Mucosa of descending colon (tissue), 3 donors: ENCODE measurements around the gene PCDHGA11. TPM values are rescaled to one million over a fixed set of nuclear protein-coding genes. Genes with fewer than 3 reads are reported as not detected.

Source experiments
- ATAC-seq: fragments of 200-7000 bp; cut with Tn5 transposase; one replicate; pipeline ENCODE4 v1.9.1; 2020; ENCODE audit warnings: mild to moderate bottlenecking, moderate library complexity
- DNase-seq, 3 donors: peaks; one replicate each; pipeline ENCODE4 v3.0.0-alpha.2; 2020
- H3K36me3 ChIP-seq: fragments of 200-600 bp; one replicate; pipeline ENCODE4 v1.8.0; 2021; ENCODE audit warnings: low read depth, mild to moderate bottlenecking
- H3K4me1 ChIP-seq: fragments of 200-600 bp; one replicate; pipeline ENCODE4 v1.8.0; 2021; ENCODE audit warnings: low read depth, mild to moderate bottlenecking
- H3K4me3 ChIP-seq: fragments of 200-600 bp; one replicate; pipeline ENCODE4 v1.8.0; 2021; ENCODE audit warnings: mild to moderate bottlenecking
- H3K9me3 ChIP-seq: fragments of 200-600 bp; one replicate; pipeline ENCODE4 v1.8.0; 2021; ENCODE audit warnings: mild to moderate bottlenecking
- CTCF ChIP-seq: fragments of 200-600 bp; IDR thresholded peaks from one replicate; pipeline ENCODE4 v1.8.0; 2022; ENCODE audit warnings: antibody characterized with exemption, mild to moderate bottlenecking
- intact Hi-C, 2 donors: fragments of 100-400 bp; cut with DNase I in 1 of 2; cut with micrococcal nuclease in 1 of 2; formaldehyde crosslinking; loops; one replicate each; pipeline versions ENCODE4 v1.11.0 to v1.11.1; 2022; cut with DNase I, micrococcal nuclease
- total RNA-seq, 3 donors: library from RNA; stranded (reverse); fragmentation: NEBNext Ultra II Directional in 2 of 3; extraction: Animal tissue kit (Norgen Biotek cat#: 25700) in 2 of 3; gene quantifications; one replicate each; pipeline versions ENCODE4 v1.2.1 to v1.2.4, GENCODE V29; 2021 to 2023
- donor health status: DM: no; HTN: no; CAD: no; lungs with moderate emphysema.
- donor health status: DM: no; HTN: no; CAD: no.
- donor health status: DM: no; HTN: yes; CAD: no.

The PCDHGA11 gene
- total RNA-seq, 3 donors from 2014 or later, result 1.8 to 5.6 (median 2.6) TPM

- intact Hi-C loops, result no loop called here
- no peak overlapping the region for H3K4me3 ChIP-seq
- no peak for ATAC-seq
- peaks cover 72% of the 10 kb centered on the region for H3K9me3 ChIP-seq
- DNase-seq, result no peak
- H3K36me3 ChIP-seq, result no peaks in the 10 kb centered on the region
- H3K4me1 ChIP-seq, result no peaks in the 10 kb centered on the region
- no peak for TF ChIP-seq CTCF
Measured at GRCh38 chr5:141439411-141440141, 18.7 kb downstream of the PCDHGA11 start.

GRCh38 chr5:141440341-141440740, 19.5 kb downstream of the PCDHGA11 start:
- no peak for ATAC-seq
- no peak for TF ChIP-seq CTCF
- no peak for DNase-seq
- no peak overlapping the region for H3K4me3 ChIP-seq
- H3K36me3 ChIP-seq, result no peaks in the 10 kb centered on the region
- H3K9me3 ChIP-seq, result peaks cover 74% of the 10 kb centered on the region
- H3K4me1 ChIP-seq, result no peaks in the 10 kb centered on the region
- intact Hi-C loops, result no loop called here

GRCh38 chr5:141441571-141442170, 20.8 kb downstream of the PCDHGA11 start:
- no peak for DNase-seq
- ATAC-seq, result no peak

DNA sequence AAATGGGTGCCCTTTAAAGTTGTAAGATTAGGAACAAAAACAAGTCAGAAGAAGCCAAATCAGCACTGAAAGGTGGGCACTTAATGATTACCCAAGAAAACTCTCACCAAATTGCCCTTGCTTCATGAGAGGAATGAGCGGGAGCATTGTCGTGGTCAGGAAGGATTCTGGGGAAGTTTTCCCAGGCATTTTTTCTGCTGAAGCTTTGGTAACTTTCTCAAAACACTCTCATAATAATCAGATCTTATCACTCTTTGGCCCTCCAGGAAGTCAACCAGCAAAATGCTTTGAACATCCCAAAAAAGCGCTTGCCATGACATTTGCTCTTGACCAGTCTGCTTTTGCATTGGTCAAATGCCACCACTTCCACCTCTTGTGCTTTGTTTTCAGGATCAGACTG, 44.5 kb downstream of the PCDHGA11 start:
- no peak overlapping the region for H3K4me3 ChIP-seq
- H3K36me3 ChIP-seq, result no peaks in the 10 kb centered on the region
- DNase-seq (no peak), ATAC-seq (no peak)
- no peak for TF ChIP-seq CTCF
- intact Hi-C loops, result no loop called here
- H3K4me1 ChIP-seq, result no peaks in the 10 kb centered on the region
- no peaks in the 10 kb centered on the region for H3K9me3 ChIP-seq

More at GRCh38 chr5:141441571-141442170, 20.8 kb downstream of the PCDHGA11 start:
- no peak for TF ChIP-seq CTCF
- Histone ChIP-seq H3K4me3 (no peak overlapping the region), H3K36me3 (no peaks in the 10 kb centered on the region), H3K9me3 (peaks cover 66% of the 10 kb centered on the region), H3K4me1 (no peaks in the 10 kb centered on the region)
- intact Hi-C loops, result no loop called here

Other genes starting within 250 kb of the PCDHGA11 start
- 1 to 10 TPM in 1 of 3 donors, under 1 TPM in 1, not detected in 1; 0.55 to 2.5 TPM for gene PCDHB7, start 248.4 kb upstream of the PCDHGA11 start, total RNA-seq
- 1 to 10 TPM in 1 of 3 donors, under 1 TPM in 2; 0.12 to 2.1 (median 0.72) TPM for gene PCDHB8, start 243.3 kb upstream of the PCDHGA11 start, total RNA-seq
- 1 to 10 TPM in 1 of 3 donors, under 1 TPM in 2; 0.49 to 3.4 (median 0.89) TPM for gene PCDHB16, start 238.7 kb upstream of the PCDHGA11 start, total RNA-seq
- gene PCDHB9, start 233.9 kb upstream of the PCDHGA11 start, total RNA-seq, result 1 to 10 TPM in 1 of 3 donors, under 1 TPM in 2; 0.26 to 2.4 (median 0.70) TPM
- gene PCDHB10, start 228.7 kb upstream of the PCDHGA11 start, total RNA-seq, result 1 to 10 TPM in 1 of 3 donors, under 1 TPM in 2; 0.35 to 4.9 (median 0.60) TPM
- gene PCDHB11, start 221.4 kb upstream of the PCDHGA11 start, total RNA-seq, result 1 to 10 TPM in 2 of 3 donors, under 1 TPM in 1; 0.55 to 5.8 (median 1.3) TPM
- gene PCDHB12, start 212.3 kb upstream of the PCDHGA11 start, total RNA-seq, result 1 to 10 TPM in 1 of 3 donors, under 1 TPM in 2; 0.52 to 3.9 (median 0.67) TPM
- gene PCDHB13, start 207.1 kb upstream of the PCDHGA11 start, total RNA-seq, result 1 to 10 TPM; 1.2 to 4.3 (median 1.9) TPM
- 1 to 10 TPM in 2 of 3 donors, under 1 TPM in 1; 0.98 to 6.1 (median 2.0) TPM for gene PCDHB14, start 197.7 kb upstream of the PCDHGA11 start, total RNA-seq
- 1 to 10 TPM in 2 of 3 donors, under 1 TPM in 1; 0.69 to 4.3 (median 1.2) TPM for gene PCDHB15, start 175.7 kb upstream of the PCDHGA11 start, total RNA-seq
- 1 to 10 TPM; 1.2 to 1.7 (median 1.5) TPM for gene SLC25A2, start 117.0 kb upstream of the PCDHGA11 start, total RNA-seq
- 10 to 100 TPM; 52.6 to 70.4 (median 56.9) TPM for gene TAF7, start 100.3 kb upstream of the PCDHGA11 start, total RNA-seq
- 1 to 10 TPM in 1 of 3 donors, under 1 TPM in 2; 0.35 to 1.6 (median 0.43) TPM for gene PCDHGA1, start 90.5 kb upstream of the PCDHGA11 start, total RNA-seq
- gene PCDHGA2, start 82.3 kb upstream of the PCDHGA11 start, total RNA-seq, result 1 to 10 TPM in 1 of 3 donors, under 1 TPM in 2; 0.41 to 3.8 (median 0.51) TPM
- 1 to 10 TPM in 1 of 3 donors, under 1 TPM in 2; 0.24 to 2.2 (median 0.43) TPM for gene PCDHGA3, start 77.2 kb upstream of the PCDHGA11 start, total RNA-seq
- 1 to 10 TPM; 1.0 to 4.1 (median 1.2) TPM for gene PCDHGB1, start 71.0 kb upstream of the PCDHGA11 start, total RNA-seq
- 1 to 10 TPM in 2 of 3 donors, under 1 TPM in 1; 0.90 to 4.6 (median 1.2) TPM for gene PCDHGA4, start 66.0 kb upstream of the PCDHGA11 start, total RNA-seq
- 1 to 10 TPM; 1.5 to 5.7 (median 2.8) TPM for gene PCDHGB2, start 61.1 kb upstream of the PCDHGA11 start, total RNA-seq
- 1 to 10 TPM; 1.2 to 4.2 (median 1.2) TPM for gene PCDHGA5, start 56.9 kb upstream of the PCDHGA11 start, total RNA-seq
- 1 to 10 TPM; 2.0 to 6.3 (median 2.0) TPM for gene PCDHGB3, start 50.8 kb upstream of the PCDHGA11 start, total RNA-seq
- 1 to 10 TPM; 1.6 to 6.7 (median 1.9) TPM for gene PCDHGA6, start 47.2 kb upstream of the PCDHGA11 start, total RNA-seq
- gene PCDHGA7, start 38.3 kb upstream of the PCDHGA11 start, total RNA-seq, result 1 to 10 TPM; 1.0 to 5.6 (median 1.7) TPM
- 1 to 10 TPM in 2 of 3 donors, under 1 TPM in 1; 0.65 to 5.3 (median 1.2) TPM for gene PCDHGB4, start 33.4 kb upstream of the PCDHGA11 start, total RNA-seq
- 1 to 10 TPM in 1 of 3 donors, under 1 TPM in 2; 0.78 to 3.8 (median 0.87) TPM for gene PCDHGA8, start 28.4 kb upstream of the PCDHGA11 start, total RNA-seq
- 1 to 10 TPM; 3.1 to 9.8 (median 5.6) TPM for gene PCDHGB5, start 23.1 kb upstream of the PCDHGA11 start, total RNA-seq
- 1 to 10 TPM; 2.6 to 6.7 (median 3.2) TPM for gene PCDHGA9, start 18.3 kb upstream of the PCDHGA11 start, total RNA-seq
- gene PCDHGB6, start 13.0 kb upstream of the PCDHGA11 start, total RNA-seq, result 1 to 10 TPM; 2.3 to 8.5 (median 2.8) TPM
- gene PCDHGA10, start 8.1 kb upstream of the PCDHGA11 start, total RNA-seq, result 1 to 10 TPM; 3.5 to 6.1 (median 4.7) TPM
- 10 to 100 TPM in 1 of 3 donors, 1 to 10 TPM in 2; 4.2 to 17.9 (median 4.5) TPM for gene PCDHGB7, start 3.4 kb upstream of the PCDHGA11 start, total RNA-seq
- gene PCDHGA12, start 9.5 kb downstream of the PCDHGA11 start, total RNA-seq, result 1 to 10 TPM; 2.6 to 5.5 (median 3.0) TPM
- gene PCDHGC3, start 54.9 kb downstream of the PCDHGA11 start, total RNA-seq, result 10 to 100 TPM; 12.1 to 50.5 (median 24.5) TPM
- gene PCDHGC4, start 64.0 kb downstream of the PCDHGA11 start, total RNA-seq, result 1 to 10 TPM in 2 of 3 donors, under 1 TPM in 1; 0.75 to 2.6 (median 1.6) TPM
- 1 to 10 TPM in 1 of 3 donors, under 1 TPM in 2; 0.61 to 2.6 (median 0.89) TPM for gene PCDHGC5, start 68.0 kb downstream of the PCDHGA11 start, total RNA-seq
- gene DIAPH1, start 197.9 kb downstream of the PCDHGA11 start, total RNA-seq, result 10 to 100 TPM; 53.3 to 87.7 (median 82.7) TPM
- 10 to 100 TPM; 45.1 to 47.0 (median 45.8) TPM for gene HDAC3, start 215.8 kb downstream of the PCDHGA11 start, total RNA-seq
- gene RELL2, start 215.9 kb downstream of the PCDHGA11 start, total RNA-seq, result 1 to 10 TPM; 2.3 to 3.9 (median 3.3) TPM
- gene FCHSD1, start 230.4 kb downstream of the PCDHGA11 start, total RNA-seq, result 10 to 100 TPM; 16.3 to 23.3 (median 17.6) TPM